Measurements from ENCODE around the gene TRANK1.

- TF ChIP-seq CTCF (conservative IDR thresholded peaks at IDR 0.05; ENCODE audit: low read depth in 2 of 2) (no peak), EZH2phosphoT487 (IDR thresholded peaks at IDR 0.05; ENCODE audit: unreplicated experiment) (no peak), EZH2 (IDR thresholded peaks at IDR 0.05; ENCODE audit: low read depth, unreplicated experiment) (no peak), POLR2AphosphoS5 (IDR thresholded peaks at IDR 0.05; ENCODE audit: low read depth) (no peak), REST (IDR thresholded peaks at IDR 0.05; ENCODE audit: unreplicated experiment) (no peak)
Observed at GRCh38 chr3:36813305-36813704, 131.5 kb downstream of the TRANK1 start.
